ENCODE results near the gene HOXD13.

HOXD13 gene

DNA sequence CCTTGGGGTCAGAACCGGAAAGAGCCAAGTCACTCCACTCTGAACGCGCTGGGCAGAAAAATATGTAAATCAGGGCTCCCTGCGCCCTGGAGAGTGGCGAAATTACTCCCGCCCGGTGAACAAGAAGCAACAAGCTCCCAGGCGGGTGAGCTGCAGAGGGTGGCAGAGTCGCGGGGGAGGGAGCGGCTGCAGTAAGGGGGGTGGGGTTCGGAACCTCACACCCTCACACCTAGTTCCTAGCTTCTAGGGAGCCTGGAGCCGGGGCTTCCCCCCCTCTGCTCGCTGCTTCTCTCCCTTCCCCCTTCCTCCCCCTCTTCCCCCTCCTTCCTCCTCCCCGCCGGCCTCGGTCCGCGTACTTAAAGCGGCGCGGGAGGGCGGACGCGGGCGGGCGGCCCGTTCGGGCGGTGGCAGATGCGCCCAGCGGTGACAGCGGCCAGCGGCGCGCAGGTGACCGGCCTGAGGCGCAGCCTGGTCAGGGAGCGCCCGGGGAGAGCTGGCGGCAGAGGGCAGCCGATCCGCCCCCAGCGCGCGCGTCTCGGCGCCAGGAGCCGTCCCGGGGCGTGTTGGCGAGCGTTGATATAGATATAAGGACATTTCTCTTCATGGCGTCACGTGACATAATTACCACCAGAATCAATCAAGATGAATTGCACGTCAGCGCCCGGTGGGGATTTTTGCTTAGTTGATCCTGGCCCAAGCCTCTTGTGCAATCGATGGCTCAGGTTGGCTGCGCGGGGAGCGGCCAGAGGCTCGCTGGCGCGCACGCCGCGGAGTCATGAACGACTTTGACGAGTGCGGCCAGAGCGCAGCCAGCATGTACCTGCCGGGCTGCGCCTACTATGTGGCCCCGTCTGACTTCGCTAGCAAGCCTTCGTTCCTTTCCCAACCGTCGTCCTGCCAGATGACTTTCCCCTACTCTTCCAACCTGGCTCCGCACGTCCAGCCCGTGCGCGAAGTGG lies 14.3 kb downstream of the HOXD13 start, which contains the start of gene HOXD11:
TSS of gene HOXD11 (plus strand) at position 700 of the 959 bp plus-strand sequence. CDS start at position 776, 76 bp downstream.
- no peak for DNase-seq (ENCODE audit: low read depth)

DNA sequence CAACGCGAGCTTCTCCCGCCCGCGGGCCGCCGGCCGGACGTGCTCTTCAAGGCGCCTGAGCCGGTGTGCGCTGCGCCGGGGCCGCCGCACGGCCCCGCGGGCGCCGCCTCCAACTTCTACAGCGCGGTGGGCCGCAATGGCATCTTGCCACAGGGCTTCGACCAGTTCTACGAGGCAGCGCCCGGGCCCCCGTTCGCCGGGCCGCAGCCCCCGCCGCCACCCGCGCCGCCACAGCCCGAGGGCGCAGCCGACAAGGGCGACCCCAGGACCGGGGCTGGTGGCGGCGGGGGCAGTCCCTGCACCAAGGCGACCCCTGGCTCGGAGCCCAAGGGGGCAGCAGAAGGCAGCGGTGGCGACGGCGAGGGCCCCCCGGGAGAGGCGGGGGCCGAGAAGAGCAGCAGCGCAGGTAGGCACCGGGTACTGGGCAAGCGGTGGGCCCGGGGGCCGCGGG lies 15.2 kb downstream of the HOXD13 start:
- no peak for DNase-seq (ENCODE audit: low read depth)

DNA sequence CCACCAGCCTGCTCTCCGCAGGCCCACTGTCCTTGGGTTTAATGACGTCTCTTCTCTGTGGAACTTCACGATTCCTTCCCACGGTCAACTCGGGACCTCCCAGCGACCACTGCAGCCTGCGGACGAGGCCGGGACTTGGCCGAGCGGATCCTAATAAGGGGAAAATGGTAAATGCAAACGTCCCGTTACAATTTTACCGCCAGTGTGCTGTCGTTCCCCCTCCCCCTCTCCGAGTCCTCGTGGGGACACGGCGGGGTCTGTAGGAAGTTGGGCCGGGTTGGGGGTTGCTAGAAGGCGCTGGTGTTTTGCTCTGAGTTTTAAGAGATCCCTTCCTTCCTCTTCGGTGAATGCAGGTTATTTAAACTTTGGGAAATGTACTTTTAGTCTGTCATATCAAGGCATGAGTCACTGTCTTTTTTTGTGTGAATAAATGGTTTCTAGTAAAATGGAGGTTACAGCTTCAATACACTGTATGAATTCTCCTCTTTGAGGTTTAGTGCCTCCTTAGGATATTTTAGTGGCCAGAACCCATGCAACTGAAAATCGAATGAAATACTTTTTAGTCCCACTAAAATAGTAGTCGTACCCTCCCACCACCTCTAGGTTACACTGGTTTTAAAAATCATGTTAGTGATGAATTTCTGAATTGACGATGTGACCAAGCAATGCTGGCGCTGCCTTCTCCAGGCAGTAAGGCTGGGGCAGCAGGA lies 16.8 kb downstream of the HOXD13 start:
- DNase-seq (ENCODE audit: low read depth), result no peak

DNA sequence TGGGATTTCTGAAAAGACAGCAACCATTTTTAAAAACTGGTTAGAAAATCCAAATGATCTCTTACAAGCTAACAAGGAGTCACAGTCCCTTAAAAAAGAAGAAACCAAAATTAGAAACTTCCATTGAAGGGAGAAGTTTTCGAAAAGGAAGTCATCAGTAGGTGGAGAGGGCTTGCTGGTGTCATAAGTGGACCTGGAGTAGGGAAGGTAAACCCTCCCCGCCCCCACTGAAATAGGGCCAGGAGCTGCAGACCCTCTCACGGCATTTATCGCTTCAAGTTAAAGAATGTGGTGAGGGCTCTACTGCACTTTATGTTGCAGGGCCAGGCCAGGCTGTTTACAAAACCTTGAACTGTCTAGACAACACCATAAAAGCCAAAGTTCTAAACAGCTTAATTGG lies 17.4 kb downstream of the HOXD13 start:
- DNase-seq (ENCODE audit: low read depth), result no peak

DNA sequence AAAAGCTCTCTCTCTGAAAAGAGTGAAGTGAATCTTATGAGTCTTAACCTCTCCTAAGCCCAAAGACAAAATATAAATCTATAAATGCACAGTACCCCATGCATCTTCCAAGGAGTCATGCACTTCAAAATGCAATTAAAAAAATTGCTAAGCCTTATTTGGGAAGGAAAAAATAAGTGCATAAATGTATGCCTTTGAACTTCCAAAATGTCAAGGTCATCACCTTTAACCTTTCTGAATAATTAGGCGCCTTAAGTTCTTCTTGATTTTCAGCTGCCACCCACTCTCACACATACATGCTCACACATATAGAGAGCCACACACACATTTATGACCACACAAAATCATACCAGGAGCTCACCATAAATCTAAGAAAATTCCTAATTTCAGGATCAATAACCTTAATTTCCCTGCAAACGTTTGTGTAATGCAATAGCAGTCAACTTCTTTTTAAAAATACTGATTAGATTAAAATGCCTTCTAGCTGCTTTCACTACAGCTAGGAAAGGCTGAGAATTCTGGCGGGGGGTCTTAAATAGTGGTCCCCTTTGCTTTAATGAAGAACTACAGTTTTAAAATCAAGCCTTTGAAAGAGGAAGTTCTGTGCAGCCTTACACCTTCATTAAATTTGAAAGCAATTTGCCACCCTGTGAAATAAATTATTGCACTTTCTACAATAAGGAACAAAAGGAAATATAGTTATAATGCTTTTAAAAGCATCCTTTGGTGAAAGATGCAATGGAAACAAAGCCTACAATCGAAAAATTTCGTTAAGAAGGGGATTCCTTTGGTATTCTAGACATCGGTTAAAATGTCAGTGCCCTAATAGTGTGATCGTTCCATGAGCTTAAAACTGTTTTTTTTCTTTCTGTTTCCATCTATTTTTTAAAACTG lies 18.1 kb downstream of the HOXD13 start:
- no peak for DNase-seq (ENCODE audit: low read depth)

DNA sequence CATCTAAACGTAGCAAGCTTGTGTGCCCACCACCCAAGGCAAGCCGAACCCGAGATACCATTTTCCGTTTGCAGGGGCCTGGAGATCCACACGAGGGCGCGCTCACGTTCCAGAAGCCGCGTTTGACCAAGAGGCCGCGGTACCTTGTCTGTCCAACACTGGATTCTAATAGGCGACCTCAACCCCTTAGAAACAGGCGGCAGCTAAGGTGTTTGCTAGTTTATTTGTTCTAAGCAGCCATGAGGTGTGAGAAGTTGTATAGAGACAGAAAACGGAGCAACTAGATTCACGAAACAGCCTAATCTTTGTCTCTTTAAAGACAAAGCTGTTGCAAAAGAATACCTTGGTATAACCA lies 18.8 kb downstream of the HOXD13 start:
- no peak for DNase-seq (ENCODE audit: low read depth)

DNA sequence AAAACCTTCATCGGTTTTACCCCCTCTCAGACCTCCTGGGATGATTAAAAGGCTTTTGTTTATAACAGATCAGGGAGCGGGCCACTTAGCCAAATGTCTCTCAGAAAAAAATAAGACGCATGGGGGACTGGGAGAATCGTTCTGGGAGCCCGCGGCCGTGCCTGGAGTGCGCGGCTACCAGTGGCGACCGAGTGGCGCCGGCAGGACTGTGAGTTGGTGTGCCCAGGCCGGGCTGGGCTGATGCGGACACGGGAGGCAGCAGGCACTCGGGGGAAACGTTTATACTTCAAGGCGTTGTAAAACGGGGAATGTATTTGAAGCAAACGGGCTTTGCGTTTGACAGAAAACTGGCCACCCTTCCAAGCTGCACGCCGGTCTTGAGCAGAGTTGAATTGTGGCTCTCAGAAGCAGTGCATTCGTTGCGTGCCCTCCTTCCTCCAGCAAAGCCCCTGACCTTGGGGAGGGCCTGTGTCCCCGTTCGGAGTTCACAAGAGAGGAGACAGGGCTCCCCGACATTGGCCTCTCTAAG lies 19.4 kb downstream of the HOXD13 start:
- no peak for DNase-seq (ENCODE audit: low read depth)

DNA sequence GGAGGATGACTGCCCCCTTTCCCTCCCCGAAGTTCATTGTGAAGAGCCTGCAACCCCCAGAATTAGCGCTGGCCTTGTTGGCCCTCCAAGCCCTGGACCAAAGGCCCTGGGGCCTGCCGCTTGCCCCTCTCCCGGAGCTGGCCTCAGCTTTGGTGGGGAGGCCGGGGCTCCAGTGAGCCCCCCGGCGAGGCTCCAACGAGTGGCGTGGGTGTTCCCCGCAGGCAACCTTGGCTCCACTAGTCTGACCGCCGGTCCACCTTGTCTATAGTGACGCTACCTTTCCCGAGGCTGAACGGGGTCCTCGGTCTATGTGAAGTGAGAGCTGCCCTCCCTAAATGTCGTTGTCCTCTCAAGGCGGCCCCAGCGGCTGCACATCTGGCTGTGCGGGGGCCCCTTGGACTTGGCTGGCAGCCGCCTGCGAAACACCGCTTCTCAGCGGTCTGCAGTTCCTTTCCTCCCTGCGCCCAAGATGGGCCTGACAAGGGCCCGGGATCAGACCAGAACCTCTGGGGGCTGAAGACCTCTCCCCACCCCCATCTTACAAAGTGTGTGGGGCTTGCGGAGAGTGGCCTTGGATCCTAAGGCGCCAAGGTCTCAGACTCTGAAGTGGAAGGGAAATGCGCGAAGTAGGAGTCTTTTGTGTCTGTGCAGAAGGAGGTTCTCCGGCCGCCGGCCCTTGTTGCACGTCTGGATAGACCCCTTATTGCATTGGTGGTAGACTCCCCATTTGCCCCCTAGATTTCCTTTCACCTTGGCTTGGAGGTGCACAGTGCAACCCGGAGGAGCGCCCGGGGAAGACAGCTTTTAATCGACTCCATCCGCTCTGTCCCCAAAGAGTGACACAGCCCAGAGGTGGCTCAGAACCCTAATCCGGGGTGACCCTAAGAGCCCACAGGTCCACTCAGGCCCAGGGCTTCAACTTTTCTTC lies 20.1 kb downstream of the HOXD13 start:
- DNase-seq (ENCODE audit: low read depth), result no peak

DNA sequence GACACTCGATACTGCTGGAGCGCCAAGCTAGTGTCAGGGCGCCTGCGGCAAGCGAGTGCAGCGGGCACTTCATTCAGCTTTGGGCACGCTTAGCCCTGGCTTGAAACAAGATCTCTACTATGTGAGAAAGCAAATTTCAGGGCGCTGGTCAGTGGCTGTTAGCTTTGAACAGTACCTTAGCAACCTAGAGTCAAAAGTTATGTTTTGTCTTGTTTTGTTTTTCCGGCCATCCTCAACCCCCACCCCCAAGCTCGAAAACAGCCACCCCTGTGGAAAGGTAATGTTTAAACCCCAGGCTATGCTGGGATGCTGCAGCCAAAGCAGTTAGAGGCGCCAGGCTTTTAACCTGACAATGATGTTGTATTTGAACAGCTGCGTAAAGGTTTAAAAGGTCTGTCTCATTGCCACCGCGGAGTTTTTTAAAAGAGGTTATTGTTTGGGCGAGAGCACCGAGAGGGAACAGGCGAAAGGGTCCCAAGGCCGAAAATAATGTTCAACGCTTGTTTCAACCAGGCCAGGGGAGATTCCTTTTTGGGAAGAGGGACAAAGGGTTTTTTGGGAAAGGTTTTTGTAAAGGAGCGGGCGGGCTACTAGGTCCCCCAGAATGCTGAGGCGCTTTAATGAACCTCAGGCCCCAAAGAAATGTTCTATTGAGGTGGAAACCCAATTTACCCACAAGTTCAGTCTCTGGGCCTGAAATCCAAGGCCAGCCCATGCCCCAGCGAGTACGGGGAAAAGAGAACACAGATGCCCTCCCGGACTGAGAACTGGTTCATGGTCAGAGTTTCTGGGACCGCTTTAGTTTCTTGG lies 21.8 kb downstream of the HOXD13 start:
- no peak for DNase-seq (ENCODE audit: low read depth)

DNA sequence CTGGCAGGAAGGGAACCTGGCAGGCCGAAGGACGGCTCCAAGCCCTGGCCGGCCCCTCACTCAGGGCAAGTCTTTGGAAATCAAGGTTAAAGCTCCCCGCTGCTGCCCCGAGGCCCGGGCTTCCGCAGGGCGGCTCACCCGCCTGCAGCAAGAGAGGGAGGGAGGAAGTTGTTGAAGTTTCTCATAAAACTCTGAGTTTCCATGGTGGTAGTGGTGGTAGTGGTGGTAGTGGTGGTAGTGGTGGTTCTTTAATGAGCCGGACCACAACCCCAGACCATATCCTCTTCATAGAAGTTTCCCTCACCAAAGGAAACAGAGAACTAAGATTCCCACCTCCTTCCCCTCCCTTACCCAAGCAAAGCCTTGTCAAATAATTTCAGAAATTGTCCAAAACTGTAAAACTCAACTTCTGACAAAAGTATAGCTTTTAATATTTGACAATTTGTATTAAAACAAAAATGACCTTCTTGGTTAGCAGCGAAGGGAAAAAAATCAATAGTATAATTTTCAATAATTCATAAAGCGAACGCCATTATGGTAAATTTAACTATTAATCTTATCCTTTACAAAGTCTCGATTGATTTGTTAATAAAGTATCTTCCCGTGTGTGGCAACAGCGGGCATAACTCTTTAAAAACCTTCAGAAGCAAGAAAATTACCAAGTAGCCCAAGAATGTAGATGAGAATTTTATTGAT lies 22.6 kb downstream of the HOXD13 start:
- no peak for DNase-seq (ENCODE audit: low read depth)

DNA sequence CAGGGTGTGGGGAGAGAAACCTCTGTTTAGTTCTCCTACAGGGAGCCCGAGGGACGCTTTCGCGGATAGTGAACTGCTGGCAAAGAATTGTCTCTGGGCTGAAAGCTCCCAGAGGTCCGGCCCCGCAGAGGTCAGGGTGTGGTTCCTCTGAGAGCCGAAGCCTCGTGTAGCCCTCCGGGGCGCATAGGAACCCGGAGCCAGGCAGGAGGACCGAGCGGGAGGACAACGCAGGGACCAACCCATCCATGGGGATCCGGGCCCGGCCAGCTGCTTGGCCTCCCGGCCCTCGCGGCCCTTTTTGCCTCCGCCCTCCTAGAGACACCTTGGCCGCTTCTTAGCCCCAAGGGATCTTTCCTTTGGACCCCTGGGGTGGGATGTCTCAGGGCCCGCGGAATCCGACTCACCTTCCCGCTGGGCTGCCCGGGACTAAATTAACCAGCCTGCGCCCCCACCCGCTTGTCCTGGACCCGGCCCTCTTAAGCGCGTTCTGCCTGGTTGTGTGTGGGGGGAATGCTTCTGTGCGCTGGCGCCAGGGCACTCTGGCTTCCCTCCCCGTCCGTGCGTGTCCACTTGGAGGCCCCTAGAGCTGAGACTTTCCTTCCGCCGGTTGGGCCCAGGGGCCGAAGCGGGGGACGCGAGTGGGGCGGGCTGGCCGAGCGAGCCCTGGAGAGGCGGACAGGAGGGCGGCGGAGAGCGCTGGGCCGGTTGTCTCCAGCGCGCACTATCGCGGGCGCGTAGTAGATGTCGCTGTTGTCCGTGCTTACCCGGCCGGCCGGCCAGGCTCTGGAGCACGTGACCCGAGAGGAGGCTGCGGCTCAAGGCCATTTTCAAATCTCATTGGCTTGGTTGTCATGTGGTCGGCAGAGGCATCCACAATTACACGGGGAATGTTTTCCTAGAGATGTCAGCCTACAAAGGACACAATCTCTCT lies 23.6 kb downstream of the HOXD13 start, which contains the start of gene HOXD10:
TSS of gene HOXD10 (plus strand) at position 896 of the 931 bp plus-strand sequence. CDS start 56 bp downstream, outside the sequence.
- DNase-seq (ENCODE audit: low read depth), result no peak

DNA sequence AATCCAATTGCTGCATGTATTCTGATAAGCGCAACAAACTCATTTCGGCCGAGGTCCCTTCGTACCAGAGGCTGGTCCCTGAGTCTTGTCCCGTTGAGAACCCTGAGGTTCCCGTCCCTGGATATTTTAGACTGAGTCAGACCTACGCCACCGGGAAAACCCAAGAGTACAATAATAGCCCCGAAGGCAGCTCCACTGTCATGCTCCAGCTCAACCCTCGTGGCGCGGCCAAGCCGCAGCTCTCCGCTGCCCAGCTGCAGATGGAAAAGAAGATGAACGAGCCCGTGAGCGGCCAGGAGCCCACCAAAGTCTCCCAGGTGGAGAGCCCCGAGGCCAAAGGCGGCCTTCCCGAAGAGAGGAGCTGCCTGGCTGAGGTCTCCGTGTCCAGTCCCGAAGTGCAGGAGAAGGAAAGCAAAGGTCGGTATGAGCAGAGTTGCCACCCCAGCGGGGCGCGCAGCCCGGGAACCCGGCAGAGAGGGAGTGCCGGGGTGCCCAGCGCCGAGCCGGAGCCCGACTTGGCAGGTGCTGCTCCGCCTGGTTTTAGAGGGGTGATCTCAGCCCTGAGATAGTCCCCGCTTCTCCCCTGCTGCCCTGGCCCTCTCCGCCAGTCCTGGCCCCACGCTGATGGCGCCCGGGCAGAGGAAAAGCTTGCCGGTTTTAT lies 24.8 kb downstream of the HOXD13 start:
- no peak for DNase-seq (ENCODE audit: low read depth)

DNA sequence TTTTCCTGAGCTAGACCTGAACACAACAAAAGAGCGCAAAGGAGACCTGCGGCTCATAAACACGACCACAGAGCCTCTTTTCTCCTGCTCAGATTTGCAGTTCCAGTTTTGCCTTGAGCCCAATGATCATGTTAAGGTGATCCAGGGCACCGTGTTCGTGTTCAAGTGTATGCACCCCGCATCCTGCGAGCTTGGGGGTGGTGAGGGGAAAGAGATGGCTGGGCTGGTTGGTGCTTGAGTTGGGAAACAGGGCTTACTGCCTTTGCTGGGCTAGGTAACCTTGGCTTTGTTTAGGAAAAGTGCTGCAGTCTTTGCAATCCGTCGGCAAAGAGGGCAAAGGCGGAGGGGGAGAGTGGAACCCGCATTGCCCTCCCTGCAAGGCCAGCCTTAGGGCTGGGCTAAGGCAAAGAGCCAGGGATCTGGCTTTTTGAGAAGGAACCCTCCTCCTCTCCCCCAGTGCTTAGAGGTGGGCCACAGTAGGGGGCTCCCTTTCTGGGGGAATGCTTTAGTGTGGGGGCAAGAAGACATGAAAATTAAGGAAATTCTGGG lies 25.4 kb downstream of the HOXD13 start:
- no peak for DNase-seq (ENCODE audit: low read depth)

DNA sequence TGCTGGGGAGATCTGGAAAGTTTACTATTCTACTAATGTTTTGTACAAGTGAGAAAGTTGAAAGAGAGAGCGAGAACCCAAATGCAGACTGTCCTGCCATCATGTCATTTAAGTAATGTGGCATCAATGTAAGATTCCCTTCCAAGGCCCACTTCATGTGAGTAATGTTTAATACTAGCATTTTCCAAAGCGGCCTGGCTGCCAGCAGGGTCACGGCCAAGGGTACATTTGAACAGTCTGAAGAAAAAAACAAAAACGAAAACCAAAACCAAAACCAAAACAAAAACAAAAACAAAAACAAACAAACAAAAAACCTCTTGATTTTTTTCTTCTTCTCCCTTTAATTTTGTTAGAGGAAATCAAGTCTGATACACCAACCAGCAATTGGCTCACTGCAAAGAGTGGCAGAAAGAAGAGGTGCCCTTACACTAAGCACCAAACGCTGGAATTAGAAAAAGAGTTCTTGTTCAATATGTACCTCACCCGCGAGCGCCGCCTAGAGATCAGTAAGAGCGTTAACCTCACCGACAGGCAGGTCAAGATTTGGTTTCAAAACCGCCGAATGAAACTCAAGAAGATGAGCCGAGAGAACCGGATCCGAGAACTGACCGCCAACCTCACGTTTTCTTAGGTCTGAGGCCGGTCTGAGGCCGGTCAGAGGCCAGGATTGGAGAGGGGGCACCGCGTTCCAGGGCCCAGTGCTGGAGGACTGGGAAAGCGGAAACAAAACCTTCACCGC lies 26.2 kb downstream of the HOXD13 start:
- no peak for DNase-seq (ENCODE audit: low read depth)

DNA sequence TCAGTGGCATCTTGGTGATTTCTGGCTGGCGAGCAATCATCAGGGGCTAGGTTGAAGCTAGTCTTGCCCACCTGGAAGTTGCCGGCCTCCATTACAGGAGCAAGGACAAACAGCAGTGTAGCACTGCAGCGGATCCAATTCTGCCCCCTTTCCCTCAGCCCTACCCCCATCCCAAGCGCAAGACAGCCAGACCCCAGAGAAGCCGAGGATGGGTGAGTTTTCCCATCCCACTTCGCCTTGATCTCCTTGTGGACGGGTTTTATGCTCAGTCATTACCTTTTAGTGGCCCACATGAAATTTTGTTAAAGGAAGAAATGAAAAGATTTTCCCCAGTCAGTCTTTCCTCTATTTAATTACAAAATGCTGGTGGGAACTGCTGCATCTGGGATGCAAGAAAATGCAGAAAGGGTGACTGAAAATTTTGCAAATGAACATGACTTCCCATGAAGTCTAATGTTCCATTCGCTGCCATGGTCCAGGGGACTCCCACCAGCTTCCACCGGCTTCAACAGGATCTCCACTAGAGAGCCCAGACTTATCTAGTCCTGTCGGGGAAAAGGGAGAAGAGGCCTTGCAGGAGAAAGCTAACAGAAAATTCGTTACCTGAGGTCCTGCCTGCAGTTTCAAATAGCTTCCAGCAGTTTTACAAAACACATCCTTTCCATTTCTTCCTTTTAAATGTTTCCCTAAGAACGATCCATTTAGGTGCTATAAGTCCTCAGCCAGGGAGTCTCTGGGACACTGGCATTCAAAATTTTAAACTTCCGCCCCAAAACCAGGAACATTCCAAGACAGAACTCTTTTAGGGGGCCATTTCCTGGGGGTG lies 28.1 kb downstream of the HOXD13 start:
- DNase-seq (ENCODE audit: low read depth), result no peak

Data from GM04503 (cell line).